Measurements from ENCODE around the gene COL4A3.

Gene COL4A3

DNA sequence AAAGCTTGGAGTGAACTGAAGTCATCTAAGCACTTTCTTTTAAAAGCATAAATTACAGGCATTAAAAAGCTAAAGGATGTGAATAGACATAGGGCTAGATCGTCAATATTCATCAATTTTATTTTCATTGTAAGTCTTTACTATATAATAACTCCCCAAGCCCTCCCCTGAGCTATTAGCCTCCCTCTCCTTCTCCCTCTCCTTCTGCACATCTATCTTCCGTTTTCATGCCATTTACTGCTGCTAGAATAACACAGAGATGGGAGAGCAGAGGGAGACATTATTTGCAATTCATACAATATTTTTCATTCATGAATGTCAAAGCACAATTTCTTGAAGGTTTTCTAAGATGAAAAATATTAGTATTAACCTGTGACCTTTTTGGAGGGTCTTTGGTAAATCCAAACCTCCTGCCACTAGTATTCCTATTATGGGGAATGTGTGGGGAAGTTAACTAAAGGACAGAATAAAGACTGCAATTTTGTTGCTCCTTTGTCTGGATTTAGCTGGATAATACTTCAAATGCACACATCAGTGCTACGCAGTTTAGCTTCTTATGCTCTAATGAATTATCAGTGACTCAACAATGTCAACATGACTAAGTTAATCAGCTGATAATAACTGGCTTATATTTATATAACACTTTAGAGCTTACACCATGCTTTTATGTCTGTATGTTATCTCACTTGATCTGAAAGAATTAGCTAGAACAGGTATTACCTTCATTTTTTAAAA, 132.4 kb downstream of the COL4A3 start:
- no peak for DNase-seq

DNA sequence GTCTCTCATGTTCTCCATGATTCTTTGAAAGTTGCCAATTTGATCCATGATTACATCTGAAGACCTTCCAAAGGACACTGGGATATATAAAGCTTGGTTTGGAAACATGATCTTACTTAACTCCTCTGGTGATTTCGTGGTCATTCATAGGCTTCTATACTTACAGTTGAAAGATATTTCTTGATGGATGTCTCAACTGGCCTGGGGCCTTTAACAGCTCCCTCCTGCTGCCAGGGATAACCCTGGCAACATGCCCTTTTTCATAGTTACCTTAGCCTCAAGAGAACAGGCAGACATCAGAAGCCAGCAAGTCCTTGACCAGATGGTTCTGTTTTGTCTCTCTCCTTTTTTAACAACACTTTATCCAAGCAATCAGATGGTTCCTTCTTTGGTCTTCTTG, 137.1 kb downstream of the COL4A3 start:
- DNase-seq, result no peak

DNA sequence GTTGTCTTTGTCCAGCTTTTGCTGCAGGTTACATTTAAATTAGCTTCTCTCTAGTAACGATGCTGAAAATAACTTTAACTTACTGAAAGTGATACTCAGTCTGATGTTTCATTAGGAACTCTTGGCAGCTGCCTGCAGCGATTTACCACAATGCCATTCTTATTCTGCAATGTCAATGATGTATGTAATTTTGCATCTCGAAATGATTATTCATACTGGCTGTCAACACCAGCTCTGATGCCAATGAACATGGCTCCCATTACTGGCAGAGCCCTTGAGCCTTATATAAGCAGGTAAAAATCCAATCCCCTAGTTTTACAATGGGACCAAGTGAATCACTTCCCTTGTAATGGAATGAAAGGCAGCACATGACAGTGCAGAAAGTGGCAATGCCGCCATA, 144.4 kb downstream of the COL4A3 start:
- no peak for DNase-seq

DNA sequence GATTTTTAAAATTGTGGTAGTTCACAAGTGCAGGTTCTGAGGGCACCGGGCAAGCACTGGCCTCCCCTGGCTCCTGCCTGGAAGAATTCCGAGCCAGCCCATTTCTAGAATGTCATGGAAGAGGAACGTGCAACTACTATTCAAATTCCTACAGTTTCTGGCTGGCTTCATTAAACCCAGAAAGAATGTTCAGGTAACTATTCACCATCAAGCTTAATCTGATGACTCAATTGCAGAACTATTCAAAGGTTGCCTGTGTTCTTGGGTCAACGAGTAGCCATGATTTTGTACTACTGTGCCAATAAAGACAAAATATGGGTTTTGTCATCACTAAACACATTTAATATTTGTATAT, 146.3 kb downstream of the COL4A3 start:
- no peak for DNase-seq

DNA sequence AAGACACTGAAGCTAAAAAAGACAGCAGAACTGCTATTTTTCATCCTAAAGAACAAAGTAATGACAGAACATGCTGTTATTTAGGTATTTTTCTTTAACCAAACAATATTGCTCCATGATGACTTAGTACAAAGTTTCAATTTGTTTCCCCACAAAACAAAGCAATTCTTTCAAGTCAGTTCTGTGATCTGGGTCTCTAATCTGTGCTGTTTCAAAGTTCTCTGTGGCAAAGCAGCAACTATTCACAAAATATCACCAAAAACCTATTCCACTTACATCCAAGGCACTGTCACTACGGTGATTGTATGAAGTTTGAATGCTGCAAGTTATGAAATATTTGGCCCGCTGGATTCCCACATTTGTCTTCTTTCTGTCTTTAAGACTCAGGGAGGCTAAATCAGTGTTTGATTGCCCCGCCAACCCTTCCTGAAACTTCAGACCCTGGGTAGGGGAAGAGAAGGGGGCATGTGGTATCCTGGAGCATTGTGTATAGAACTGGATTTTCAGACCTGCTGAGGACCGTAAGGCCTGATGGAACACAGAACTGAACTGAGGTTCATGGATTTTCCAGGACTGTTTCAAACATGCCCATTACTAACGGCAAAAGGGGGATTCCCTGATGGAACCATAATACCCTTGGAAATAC, 147.6 kb downstream of the COL4A3 start:
- no peak for DNase-seq

DNA sequence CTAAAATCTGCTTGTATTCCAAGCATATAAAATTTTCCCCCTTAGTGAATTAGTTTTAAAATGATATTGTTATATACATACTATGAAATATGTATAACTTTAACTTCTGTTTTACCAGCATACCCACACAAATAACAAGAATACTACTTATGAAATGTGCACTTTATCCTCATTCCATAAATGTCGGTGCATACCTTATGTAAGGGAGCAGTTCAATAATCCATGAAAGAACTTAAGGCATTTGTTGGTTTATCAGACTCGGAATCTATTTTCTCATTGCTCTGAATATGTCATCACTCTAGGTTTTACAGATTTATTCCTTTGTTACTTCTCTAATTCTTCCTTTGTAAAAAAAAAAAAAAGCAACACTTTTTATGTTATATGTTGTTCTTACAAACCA, 148.2 kb downstream of the COL4A3 start:
- no peak for DNase-seq

DNA sequence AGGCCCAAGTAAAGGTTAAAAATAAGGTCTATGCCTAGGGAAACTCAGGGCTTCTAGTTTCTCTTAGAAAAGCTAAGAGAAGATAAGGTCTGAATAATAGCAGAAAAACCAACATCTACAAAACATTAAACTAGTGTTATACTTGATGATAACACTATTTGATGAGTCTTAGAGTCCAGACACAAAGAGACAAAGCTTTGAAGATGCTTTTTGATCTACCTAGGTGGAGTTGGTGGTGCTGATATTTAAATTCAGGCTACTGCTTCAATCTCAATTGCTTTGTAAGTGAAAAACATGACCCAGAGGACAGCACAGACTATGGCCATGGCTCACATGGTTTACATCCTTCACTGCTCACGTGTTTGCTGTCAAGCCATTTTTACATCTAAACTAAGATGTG, 148.9 kb downstream of the COL4A3 start:
- DNase-seq, result no peak

DNA sequence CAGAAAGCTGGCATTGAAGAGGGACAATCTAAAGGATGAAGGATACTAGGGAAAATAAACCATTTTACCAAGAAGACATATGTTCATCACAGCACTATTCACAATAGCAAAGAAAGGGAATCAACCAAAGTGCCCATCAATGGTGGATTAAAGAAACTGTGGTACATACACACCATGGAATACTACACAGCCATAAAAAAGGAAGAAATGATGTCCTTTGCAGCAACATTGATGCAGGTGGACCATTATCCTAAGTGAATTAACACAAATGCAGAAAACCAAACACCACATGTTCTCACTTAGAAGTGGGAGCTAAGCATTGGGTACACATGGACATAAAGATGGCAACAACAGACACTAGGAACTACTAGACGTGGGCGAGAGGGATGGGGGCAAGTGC, 153.4 kb downstream of the COL4A3 start:
- DNase-seq, result no peak

DNA sequence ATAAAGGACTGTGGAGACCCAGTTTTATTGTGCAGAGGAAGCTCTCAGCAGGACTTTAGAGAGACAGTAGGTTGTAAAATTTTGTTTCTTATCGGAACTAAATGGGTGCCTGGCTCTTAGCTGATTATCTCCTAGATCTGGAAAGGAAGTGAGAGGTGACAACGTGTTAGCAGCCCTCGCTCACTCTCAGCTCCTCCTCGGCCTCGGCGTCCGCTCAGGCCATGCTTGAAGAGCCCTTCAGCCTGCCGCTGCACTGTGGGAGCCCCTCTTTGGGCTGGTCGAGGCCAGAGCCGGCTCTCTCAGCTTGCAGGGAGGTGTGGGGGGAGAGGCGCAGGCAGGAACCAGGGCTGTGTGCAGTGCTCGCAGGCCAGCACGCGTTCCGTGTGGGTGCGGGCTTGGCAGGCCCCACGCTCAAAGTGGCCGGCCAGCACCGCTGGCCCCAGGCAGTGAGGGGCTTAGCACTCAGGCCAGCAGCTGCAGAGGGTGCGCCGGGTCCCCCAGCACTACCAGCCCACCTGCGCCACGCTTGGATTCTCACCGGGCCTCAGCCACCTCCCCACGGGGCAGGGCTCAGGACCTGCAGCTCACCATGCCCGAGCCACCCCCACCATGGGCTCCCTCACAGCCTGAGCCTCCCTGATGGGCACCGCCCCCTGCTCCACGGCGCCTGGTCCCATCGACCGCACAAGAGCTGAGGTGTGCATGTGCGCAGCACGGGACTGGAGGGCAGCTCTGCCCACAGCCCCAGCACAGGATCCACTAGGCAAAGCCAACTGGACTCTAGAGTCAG, 156.1 kb downstream of the COL4A3 start:
- DNase-seq, result no peak

DNA sequence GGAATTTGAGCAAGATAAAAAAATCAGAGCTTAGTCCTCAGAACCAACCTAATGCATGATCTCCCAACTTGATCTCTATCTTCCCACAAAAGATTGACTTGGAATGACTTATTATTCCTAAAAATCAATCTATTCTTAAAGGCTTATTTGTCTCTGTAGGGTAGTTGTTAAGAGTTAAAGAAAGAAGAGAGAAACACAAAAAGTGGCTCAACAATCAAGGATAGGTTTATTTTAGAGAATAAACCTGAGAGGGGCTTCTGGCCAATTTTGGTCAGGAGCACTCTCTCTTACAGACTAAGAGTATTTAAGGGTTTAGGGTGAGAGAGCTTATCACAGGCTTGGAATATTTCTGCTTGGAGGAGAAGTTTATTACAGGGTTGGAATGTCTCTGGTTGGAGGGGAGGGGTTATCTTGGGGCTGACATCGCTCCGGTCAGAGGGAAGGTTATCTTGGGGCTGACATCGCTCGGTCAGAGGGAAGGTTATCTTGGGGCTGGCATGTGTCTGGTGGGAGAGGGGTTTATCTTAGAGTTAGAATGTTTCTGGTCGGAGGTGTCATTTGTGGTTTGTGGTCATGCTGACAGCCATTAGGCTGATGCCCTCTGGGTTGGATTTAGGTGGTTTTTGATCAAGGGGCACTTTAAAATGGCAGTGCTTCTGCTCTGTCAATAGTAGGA, 158.2 kb downstream of the COL4A3 start:
- no peak for DNase-seq

DNA sequence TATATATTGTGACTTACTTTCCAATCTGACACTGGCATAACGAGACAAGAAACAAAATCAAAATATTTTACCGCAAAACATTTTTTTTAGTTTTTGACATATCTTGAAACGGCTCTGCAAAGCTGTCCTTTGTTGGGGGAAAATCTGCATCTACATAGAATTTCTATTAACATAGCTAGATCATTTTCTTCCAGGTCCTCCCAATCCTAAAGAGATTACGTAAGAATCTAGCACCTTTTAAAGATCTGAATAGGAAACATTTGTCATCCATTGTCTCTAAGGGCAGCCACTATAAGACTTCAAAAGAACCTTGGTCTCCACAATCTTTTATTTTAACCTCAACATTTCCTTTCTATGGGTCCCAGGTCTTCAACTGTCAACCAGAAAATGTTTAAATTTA, 159.4 kb downstream of the COL4A3 start:
- no peak for DNase-seq

DNA sequence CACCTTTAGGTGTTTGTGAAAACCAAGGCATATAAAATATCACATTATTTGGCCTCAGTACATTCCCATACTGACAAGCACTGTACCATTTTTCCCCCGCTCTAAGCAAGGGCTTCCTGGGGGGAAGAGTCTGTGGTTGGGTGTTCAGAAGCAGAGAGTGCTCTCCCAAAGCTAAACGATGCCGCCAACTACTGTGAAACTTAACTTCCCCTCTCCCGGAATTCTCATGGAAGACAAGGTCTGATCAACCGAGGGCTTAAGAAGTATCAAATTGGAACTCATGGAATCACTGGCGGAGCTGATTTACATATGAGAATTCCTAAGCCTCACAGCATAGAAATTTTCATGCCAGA, 160.2 kb downstream of the COL4A3 start:
- DNase-seq, result no peak

DNA sequence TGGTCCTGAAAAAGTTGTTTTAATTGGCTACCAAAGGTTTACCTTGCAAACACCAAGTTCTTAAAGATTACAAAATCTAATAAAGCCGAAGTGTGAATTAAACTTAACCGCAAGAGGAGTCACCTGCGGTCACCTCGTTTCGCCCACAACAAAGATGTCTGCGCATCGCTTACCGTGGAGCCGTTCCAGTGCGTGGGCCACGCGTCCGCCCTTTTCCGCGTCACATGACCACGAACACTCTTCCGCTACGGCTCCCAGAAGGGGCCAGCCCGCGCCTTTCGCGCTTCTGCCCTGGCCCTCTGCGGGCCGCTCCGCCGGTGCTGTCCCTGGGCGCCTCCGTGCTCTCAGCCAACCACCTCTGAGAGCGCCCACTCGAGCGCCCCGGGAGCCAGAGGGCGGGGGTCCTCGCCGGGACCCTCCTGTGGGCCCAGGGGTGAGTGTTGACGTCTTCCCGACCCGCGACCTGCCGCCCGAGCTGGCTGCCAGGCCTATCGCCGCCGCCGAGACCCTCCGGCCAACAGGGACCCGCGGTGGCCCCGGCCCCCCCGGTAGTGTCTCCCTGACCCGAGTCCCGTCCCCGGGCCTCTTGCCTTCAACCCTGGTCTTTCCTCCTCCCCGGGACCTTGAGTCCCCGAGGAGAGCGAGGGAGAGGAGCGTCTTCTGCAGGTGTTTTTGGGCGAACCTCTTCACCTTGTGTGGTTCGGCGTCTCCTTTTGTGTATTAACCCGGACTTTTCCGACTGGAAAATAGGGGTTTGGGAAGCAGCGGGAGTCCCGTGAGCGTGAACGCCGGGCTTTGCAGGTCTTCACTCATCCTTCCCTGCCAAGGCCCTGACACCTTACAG, 160.8 kb downstream of the COL4A3 start, which contains the start of gene MFF:
Gene MFF, plus strand, starts transcription at position 257 of the 844 bp plus-strand sequence. CDS start 5,415 bp downstream, outside the sequence.
- peak; percentile 73 to 86 (median 81) for DNase-seq

DNA sequence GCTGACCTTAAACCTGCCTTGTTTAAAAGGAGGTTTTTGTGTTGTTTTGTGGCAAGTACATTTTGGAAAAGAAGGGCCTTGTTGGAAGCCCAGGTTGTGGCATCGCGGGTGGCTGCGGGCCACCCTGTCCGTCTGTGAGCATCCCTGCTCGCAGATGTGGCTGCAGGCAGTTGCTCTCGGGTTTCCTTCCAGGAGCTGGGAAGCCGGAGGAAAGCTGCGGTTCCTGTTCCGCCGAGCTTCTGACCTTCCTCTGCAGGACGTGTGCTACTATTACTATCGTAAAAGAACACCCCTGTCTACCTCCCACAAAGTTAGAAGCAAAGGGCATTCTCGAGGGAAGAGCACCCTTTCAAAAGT, 161.4 kb downstream of the COL4A3 start:
- no peak for DNase-seq

DNA sequence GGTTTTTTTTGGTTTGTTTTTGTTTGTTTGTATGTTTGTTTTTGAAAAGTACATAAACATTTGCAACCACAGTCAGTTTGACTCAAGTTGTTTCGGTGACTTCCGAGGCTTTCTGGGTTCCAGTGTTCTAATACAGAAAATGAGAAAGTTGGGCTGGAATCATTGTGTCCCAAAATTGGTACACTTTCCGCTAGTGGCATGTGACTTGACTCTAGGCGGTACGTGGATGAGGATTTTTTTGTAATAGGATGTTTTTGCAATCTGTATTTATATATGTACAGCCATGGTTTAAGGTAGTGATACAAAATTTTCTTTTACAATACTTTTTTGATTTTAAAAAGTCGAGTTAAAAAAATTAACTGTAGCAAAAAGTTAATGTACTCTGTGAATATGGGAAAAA, 162.4 kb downstream of the COL4A3 start:
- DNase-seq, result no peak

DNA sequence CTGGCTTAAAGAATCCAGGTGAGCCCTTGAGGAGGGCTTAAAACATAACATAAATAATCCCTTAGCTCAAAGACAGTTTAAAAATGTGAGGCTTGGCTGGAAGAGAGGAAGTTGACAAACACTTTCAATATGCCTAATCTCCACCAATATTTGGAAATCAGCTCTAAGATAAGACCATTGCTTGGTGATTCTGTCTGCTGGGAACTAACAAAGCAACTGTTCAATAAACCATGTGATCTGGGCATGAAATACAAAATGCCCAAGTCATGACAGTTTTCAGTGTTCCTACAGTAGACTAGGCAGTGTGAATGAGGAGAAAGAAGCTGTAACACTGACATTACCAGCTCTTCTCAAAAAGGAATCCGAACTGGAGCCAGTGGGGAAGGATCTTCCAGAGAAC, 171.3 kb downstream of the COL4A3 start:
- no peak for DNase-seq

DNA sequence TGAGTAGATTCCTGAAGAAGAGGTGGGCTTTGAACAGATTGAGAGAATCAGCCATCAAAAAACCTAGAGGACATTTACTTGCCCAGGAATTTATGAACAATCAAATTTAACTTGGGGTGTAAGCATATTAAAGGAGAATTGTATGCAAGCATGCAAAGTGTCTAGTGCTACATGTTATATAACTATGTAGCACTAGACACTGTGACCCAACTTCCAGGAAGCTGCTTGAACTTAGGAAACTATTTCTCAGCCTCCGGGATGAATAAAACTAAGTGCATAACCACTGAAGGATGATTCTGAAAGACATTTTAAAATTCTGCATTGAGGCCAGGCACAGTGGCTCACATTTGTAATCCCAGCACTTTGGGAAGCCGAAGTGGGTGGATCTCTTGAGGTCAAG, 173.0 kb downstream of the COL4A3 start:
- no peak for DNase-seq

DNA sequence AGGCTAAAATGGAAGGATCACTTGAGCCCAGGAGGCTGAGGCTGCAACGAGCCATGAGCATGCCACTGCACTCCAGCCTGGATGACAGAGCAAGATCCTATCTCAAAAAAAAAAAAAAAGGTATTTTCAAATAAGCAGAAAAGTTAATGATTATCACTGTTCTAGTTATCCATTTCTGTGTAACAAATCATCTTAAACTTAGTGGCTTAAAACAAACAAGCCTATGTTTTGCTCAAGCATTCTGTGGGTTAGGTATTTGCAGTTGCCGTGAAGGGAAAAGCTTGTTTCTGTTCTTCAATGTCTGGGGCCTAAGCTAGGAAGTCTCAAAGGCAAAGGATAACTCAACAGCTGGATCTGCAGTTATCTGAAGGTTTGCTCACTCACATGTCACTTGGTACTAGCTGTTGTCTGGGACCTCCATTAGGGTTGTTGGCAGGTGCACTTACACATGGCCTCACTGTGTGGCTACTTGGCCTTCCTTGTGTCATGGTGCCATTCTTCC, 174.7 kb downstream of the COL4A3 start:
- no peak for DNase-seq

DNA sequence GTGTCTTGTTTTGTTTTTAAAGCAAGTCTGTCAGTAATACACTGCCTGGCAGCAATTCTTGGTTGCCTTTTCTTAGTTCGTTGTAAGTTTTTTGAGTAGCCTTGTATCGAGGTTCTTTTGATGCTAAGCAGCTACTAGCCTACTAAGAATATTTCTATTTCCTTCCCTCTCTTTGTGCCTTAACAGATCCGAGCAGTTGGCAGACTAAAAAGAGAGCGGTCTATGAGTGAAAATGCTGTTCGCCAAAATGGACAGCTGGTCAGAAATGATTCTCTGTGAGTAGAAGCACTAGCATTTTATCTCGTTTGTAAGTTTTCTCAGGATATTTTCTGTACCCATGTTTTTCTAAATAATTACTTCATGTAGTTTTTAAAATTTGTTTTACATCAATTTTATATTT, 175.7 kb downstream of the COL4A3 start:
- DNase-seq, result no peak

DNA sequence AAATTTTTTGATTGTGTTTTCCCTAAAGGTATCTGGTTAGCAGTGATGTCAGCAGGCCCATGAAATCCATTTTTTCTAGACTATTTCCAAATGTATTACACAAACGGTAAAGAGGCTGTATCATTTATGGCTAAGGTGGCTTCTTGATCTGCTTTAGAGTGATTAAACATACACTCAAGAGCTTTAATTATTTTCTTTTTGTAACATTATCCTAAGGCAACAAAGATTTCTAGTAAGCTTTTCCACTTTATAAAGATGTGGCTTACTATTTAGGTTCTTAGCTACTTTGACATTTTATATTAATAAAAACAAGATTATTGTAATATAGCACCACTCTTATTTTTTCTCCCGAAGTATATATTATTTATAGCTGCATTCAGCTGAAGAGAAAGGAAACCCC, 177.1 kb downstream of the COL4A3 start:
- DNase-seq, result no peak

DNA sequence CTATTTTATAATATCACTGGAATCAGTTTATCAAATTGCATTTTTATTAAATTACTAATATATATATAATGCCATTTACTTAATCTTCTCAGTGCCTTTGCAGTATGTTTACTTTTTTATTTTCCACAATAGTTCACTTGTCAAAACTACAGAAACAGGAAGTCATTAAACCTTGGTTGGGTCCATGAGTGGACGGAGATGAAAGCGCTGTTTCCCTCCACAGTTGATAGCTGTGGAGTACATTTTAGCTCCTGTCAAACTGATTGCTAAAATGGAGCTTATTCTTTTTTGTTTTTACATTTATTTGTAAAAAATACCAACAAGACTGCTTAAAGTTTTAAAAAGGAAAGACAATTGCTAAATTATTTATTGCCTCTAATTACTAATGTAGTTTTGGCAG, 179.8 kb downstream of the COL4A3 start:
- no peak for DNase-seq

DNA sequence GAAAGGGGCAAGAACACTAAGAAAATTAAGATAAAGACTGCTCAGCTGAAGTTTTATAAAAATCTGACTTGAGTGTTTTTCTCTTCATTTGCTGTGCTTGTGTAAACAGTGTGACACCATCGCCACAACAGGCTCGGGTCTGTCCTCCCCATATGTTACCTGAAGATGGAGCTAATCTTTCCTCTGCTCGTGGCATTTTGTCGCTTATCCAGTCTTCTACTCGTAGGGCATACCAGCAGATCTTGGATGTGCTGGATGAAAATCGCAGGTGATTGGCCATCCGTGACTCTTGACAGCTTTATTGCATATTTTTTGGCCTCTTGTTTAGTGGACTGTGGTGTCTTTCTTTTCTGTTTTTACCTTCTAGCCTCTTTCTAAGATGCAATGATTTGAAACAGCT, 182.7 kb downstream of the COL4A3 start:
- no peak for DNase-seq

DNA sequence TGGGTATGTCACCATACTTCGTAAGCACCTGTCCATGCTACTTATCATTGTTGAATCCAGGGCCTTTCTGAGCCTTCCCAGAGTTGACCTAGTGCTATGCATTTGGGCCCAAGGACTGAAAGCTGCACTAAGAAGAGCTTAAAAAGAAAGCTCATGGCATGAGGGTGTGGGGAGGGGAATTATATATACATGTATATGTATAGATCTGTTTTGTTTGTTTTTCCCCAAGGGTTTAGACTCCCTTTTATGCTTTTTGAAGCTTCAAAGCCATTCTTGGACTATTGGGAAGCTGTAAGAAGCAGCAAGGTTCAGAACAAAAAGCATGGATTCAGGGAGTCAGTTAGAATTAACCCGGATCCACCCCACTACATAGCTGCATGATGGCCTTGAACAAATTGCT, 183.9 kb downstream of the COL4A3 start:
- no peak for DNase-seq
